ENCODE measurements around the gene INPP5A. TPM values are rescaled to one million over a fixed set of nuclear protein-coding genes. Genes with fewer than 3 reads are reported as not detected.

The INPP5A gene
- total RNA-seq, 1 donor, result 36.8 TPM

- no peak for TF ChIP-seq CTCF (IDR thresholded peaks at IDR 0.05; ENCODE audit: insufficient read depth, low read length)
Observed at GRCh38 chr10:132798876-132799275, 261.3 kb downstream of the INPP5A start.

GRCh38 chr10:132799865-132800264 is 262.3 kb downstream of the INPP5A start:
- no peak overlapping the region for H3K4me3 ChIP-seq (ENCODE audit: low read depth, low read length)
- no peak for TF ChIP-seq CTCF (IDR thresholded peaks at IDR 0.05; ENCODE audit: insufficient read depth, low read length)
- DNase-seq (ENCODE audit: low read depth), result no peak

More at GRCh38 chr10:132798876-132799275, 261.3 kb downstream of the INPP5A start:
- H3K4me3 ChIP-seq (ENCODE audit: low read depth, low read length), result no peak overlapping the region
- DNase-seq (ENCODE audit: low read depth), result no peak

- DNase-seq (ENCODE audit: low read depth), result no peak
- no peak overlapping the region for H3K4me3 ChIP-seq (ENCODE audit: low read depth, low read length)
- TF ChIP-seq CTCF (IDR thresholded peaks at IDR 0.05; ENCODE audit: insufficient read depth, low read length), result no peak
Observed at GRCh38 chr10:132802048-132802447, 264.5 kb downstream of the INPP5A start.

GRCh38 chr10:132802694-132803320 is 265.2 kb downstream of the INPP5A start:
- no peak for TF ChIP-seq CTCF (IDR thresholded peaks at IDR 0.05; ENCODE audit: insufficient read depth, low read length)
- no peak for DNase-seq (ENCODE audit: low read depth)

GRCh38 chr10:132803416-132804210 is 266.0 kb downstream of the INPP5A start:
- H3K4me3 ChIP-seq (ENCODE audit: low read depth, low read length), result no peak overlapping the region
- DNase-seq (ENCODE audit: low read depth), result no peak
- TF ChIP-seq CTCF (IDR thresholded peaks at IDR 0.05; ENCODE audit: insufficient read depth, low read length), result no peak

More at GRCh38 chr10:132802694-132803320, 265.2 kb downstream of the INPP5A start:
- H3K4me3 ChIP-seq (ENCODE audit: low read depth, low read length), result no peak overlapping the region

- DNase-seq (ENCODE audit: low read depth), result no peak
- TF ChIP-seq CTCF (IDR thresholded peaks at IDR 0.05; ENCODE audit: insufficient read depth, low read length), result no peak
- H3K4me3 ChIP-seq (ENCODE audit: low read depth, low read length), result no peak overlapping the region
Observed at GRCh38 chr10:132804287-132804686, 266.7 kb downstream of the INPP5A start.

Data from fibroblast of the aortic adventitia (primary cell).